GM12891 (cell line): ENCODE data around the gene ERLIN1.
"Not testable (repeated sequence)": the region's sequence is repeated elsewhere in the genome, so short reads cannot be mapped to it uniquely, and the experiment has no call there.

Experiments used
- PAX5 ChIP-seq: IDR thresholded peaks from 2 replicates; pipeline ENCODE4 v1.6.1; 2011; ENCODE audit warnings: low read length, moderate library complexity, mild to moderate bottlenecking; ENCODE audit not compliant: insufficient read depth, severe bottlenecking
- POLR2A ChIP-seq: IDR thresholded peaks from 2 replicates; pipeline ENCODE4 v1.6.1; 2011; ENCODE audit warnings: low read depth, low read length, control low read depth
- POLR2AphosphoS5 ChIP-seq: IDR thresholded peaks from 2 replicates; pipeline ENCODE4 v1.6.1; 2011; ENCODE audit warnings: low read depth, low read length, control low read depth
- POU2F2 ChIP-seq: IDR thresholded peaks from 2 replicates; pipeline ENCODE4 v1.6.1; 2011; ENCODE audit warnings: low read depth, mild to moderate bottlenecking, control low read depth, low read length, moderate library complexity
- TAF1 ChIP-seq: IDR thresholded peaks from 2 replicates; pipeline ENCODE4 v1.6.1; 2011; ENCODE audit warnings: low read depth, low read length, control low read depth

DNA sequence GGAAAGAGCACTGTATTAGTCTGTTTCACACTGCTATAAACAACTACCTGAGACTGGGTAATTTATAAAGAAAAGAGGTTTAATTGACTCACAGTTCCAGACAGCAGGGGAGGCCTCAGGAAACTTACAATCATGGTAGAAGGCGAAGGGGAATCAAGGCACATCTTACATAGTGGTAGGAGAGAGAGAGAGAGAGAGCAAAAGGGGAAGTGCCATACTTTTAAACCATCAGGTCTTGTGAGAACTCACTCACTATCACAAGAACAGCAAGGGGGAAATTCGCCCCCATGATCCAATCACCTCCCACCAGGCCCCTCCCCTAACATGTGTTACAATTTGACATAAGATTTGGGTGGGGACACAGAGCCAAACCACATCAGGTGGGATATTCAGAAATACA is 60.5 kb downstream of the ERLIN1 start:
- TF ChIP-seq POU2F2, POLR2A, POLR2AphosphoS5, TAF1, PAX5: not testable (repeated sequence)
